ACC112 (cell line): ENCODE results near the gene ITK.

Experiments used
- H2AFZ ChIP-seq: fragments of 200-600 bp; sonication (generic); one replicate; pipeline ENCODE4 v1.6.0; 2017; ENCODE audit warnings: antibody characterized with exemption, low read length; ENCODE audit not compliant: unreplicated experiment
- H3K27ac ChIP-seq: fragments of 200-600 bp; sonication (generic); 2 replicates; pipeline ENCODE4 v1.5.1; 2014; ENCODE audit warnings: low read depth, mild to moderate bottlenecking, antibody characterized with exemption, low read length, moderate library complexity
- H3K27me3 ChIP-seq: fragments of 200-600 bp; sonication (generic); 2 replicates; pipeline ENCODE4 v1.6.1; 2014; ENCODE audit warnings: mild to moderate bottlenecking, antibody characterized with exemption, low read length, moderate library complexity, mixed read lengths; ENCODE audit not compliant: insufficient read depth
- H3K36me3 ChIP-seq: fragments of 200-600 bp; sonication (generic); 2 replicates; pipeline ENCODE4 v1.6.1; 2016; ENCODE audit warnings: mild to moderate bottlenecking, antibody characterized with exemption, low read length, moderate library complexity, mixed read lengths; ENCODE audit not compliant: insufficient read depth
- H3K4me1 ChIP-seq: fragments of 200-600 bp; sonication (generic); one replicate; pipeline ENCODE4 v1.6.1; 2016; ENCODE audit warnings: low read length, mixed read lengths; ENCODE audit not compliant: insufficient read depth, unreplicated experiment, control insufficient read depth
- H3K4me3 ChIP-seq: fragments of 200-600 bp; sonication (generic); 2 replicates; pipeline ENCODE4 v1.5.1; 2014; ENCODE audit warnings: mild to moderate bottlenecking, low read depth, low read length
- H3K79me2 ChIP-seq: fragments of 200-600 bp; sonication (generic); one replicate; pipeline ENCODE4 v1.6.0; 2016; ENCODE audit warnings: low read length; ENCODE audit not compliant: control insufficient read depth, unreplicated experiment, insufficient read depth

The ITK gene

DNA sequence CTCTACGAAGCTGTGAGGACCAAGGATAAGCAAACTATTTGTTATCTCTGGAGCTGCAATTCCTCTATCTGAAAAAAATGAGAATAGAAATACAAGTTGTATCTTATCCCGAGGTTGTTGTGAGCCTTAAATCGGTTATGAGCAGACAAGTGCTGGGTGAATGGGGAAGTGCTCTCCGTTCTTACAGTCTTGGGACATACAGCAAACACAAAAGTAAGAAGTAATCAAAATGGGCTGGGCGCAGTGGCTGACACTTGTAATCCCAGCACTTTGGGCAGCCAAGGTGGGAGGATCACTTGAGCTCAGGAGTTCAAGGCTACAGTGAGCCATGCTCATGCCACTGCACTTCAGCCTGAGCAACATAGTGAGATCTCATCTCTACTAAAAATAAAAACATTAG lies 31.7 kb downstream of the ITK start:
- Histone ChIP-seq H3K4me3 (no peak overlapping the region), H3K4me1 (no peaks in the 10 kb centered on the region), H3K27ac (no peak overlapping the region), H3K27me3 (peaks cover 17% of the 10 kb centered on the region; the same call in 1 of the 2 replicates), H3K79me2 (no peaks in the 10 kb centered on the region), H3K36me3 (no peaks in the 10 kb centered on the region), H2AFZ (no peak overlapping the region)

DNA sequence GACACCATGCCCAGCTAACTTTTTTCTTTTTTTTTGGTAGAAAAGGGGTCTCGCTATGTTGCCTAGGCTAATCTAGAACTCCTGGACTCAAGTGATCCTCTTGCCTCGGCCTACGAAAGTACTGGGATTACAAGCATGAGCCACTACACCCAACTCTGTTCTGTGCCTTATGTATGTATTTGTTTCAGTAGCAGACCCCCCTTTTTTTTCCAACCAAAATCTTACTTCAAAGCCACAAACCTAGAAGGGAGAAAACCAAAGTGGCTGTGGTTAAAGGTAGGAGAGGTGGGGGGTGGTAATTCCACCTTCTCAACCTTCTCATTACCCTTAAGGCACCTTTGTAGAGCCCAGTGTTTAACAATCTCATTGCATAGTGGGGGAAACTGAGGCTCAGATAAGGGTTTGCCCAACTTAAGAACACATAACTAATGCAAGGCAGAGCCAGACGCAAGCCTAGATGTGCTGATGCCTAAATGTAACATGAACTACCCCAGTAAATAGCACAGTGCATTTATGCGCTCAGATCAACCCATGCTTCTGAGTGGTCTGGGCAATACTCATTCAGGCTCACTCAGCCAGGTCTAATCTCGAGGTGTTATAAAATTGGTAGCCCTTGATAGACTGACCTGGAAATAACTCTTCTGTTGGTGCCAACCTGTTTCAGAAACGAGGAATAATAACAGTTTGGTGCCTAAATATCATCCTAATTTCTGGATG lies 33.0 kb downstream of the ITK start:
- Histone ChIP-seq H3K79me2 (no peaks in the 10 kb centered on the region), H3K4me3 (no peak overlapping the region), H3K36me3 (no peaks in the 10 kb centered on the region), H3K27me3 (peaks cover 8% of the 10 kb centered on the region; the same call in 1 of the 2 replicates), H3K27ac (no peak overlapping the region), H2AFZ (no peak overlapping the region), H3K4me1 (no peaks in the 10 kb centered on the region)

DNA sequence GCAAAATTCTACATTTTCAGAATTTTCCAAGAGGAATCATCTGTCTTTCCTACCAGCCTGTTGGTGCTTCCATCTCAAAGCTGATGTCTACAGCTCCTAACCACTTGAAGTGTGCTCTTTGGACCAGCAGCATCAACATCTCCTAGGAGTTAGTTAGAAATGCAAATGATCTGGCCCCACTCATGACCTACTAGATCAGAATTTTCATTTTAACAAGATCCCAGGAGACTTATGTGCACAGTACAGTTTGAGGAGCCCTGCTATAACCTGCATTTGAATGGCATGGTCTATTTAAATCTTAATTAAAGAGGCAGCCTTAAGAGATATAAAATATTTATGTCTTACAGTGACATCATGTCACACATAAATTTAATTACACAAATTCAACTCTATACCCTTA lies 33.8 kb downstream of the ITK start:
- no peak overlapping the region for H3K4me3 ChIP-seq

DNA sequence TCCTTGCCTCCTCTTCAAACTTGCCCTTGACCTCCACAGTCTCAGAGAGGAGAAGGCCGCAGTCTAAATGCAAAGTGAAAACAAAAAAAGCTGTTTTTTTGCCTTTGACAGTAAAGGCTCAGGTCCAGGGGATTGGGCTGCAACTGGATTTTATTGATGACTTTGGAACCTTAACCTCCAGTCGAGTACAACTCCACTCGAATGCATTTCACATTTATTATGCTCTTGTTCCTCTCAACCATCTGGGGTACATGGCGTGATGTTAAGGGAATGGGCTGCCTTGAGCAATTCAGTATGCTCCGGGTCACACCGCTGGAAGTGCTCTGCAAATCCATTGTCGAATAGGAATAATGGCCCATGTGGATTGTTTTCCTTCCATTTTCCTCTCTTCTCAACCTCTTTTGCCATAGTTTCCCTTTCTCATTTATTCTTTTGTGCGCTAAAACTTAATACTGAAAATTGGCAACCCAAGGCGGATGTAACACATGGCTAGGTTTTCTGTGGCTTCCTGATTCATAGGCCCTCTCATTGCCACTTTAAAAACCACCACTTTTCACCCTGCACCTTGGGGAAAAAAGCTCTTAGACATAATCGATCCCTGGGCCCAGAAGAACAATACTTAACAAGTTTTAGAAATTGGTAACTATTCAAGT lies 34.3 kb downstream of the ITK start:
- no peaks in the 10 kb centered on the region for H3K36me3 ChIP-seq
- no peaks in the 10 kb centered on the region for H3K79me2 ChIP-seq
- H2AFZ ChIP-seq, result no peak overlapping the region

More for the DNA sequence above, 33.8 kb downstream of the ITK start:
- H3K4me1 ChIP-seq, result no peaks in the 10 kb centered on the region
- no peaks in the 10 kb centered on the region for H3K79me2 ChIP-seq
- peaks cover 6% of the 10 kb centered on the region; the same call in 1 of the 2 replicates for H3K27me3 ChIP-seq
- H3K27ac ChIP-seq, result no peak overlapping the region
- no peak overlapping the region for H2AFZ ChIP-seq
- no peaks in the 10 kb centered on the region for H3K36me3 ChIP-seq

DNA sequence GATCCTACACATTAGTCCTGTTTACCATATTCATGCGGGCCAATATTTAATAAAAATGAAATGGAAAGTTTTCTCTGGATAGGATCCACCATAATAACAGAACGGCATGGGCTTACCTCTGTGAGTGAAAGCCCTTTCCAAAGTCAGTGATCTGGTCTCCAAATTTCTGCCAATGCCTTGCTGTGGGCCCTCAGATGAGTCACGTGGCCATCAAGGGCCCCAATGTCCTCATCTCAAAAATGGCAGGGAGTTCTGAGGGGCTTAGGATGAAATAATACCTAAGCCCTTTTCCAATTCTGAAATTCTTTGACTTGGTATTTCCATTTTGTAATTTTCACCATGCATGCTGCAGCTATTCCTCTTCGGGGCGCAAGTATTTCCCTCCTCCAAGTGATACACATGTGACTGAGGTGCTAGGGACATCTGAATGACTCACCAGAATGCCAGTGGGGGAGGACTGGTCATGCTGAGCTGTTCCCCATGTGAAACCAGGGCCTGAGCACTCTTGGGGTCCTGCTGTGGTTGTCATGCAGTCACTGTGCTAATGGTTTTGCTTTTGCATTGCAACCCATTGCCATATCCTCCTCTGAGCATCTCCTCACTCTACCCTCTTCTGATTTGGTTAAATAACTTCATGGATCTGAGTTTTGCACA lies 35.0 kb downstream of the ITK start:
- Histone ChIP-seq H3K4me1 (no peaks in the 10 kb centered on the region), H3K4me3 (no peak overlapping the region), H3K27ac (no peak overlapping the region), H3K27me3 (peaks cover 6% of the 10 kb centered on the region; the same call in 1 of the 2 replicates), H2AFZ (no peak overlapping the region), H3K36me3 (no peaks in the 10 kb centered on the region), H3K79me2 (no peaks in the 10 kb centered on the region)

More for the DNA sequence above, 34.3 kb downstream of the ITK start:
- no peaks in the 10 kb centered on the region for H3K4me1 ChIP-seq
- H3K27ac ChIP-seq, result no peak overlapping the region
- H3K27me3 ChIP-seq, result peaks cover 6% of the 10 kb centered on the region; the same call in 1 of the 2 replicates
- no peak overlapping the region for H3K4me3 ChIP-seq

DNA sequence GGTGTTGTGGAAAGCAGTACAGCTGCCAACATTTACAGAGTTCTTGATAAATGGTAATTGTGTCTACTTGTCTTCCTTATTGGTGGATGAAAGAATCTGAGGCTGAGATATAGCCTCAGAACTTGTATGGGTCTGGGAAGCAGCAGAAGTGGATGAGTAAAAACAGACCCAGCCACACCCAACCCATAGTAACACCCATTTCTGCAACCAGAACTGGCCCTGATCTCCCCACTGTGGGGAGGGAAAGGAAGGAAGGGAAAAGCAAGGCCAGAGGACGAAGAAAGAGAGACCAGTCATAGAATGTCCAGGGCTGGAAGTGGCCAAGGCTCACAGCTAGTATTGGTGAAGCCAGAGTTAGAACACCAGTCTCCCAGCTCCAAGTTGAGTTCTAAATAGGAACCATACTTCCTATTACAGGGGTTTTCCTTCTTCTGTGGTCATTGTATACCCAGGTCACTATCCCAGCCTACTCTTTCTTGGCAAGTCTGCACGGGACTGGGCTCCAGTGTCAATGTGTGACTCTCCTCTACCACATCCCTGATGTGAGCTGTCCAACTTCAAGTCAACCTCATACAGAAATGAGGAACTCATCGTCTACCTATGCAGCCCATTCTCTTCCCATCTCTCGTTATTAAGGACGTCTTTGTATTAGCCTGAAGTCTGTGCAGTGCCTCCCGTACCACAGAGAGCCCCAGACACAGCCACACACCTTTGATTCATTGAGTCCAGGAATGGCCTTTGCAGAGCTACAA lies 35.9 kb downstream of the ITK start:
- no peaks in the 10 kb centered on the region for H3K36me3 ChIP-seq
- H3K4me3 ChIP-seq, result no peak overlapping the region
- H3K27me3 ChIP-seq, result peaks cover 6% of the 10 kb centered on the region; the same call in 1 of the 2 replicates
- no peaks in the 10 kb centered on the region for H3K4me1 ChIP-seq
- no peak overlapping the region for H2AFZ ChIP-seq
- H3K27ac ChIP-seq, result no peak overlapping the region
- no peaks in the 10 kb centered on the region for H3K79me2 ChIP-seq

DNA sequence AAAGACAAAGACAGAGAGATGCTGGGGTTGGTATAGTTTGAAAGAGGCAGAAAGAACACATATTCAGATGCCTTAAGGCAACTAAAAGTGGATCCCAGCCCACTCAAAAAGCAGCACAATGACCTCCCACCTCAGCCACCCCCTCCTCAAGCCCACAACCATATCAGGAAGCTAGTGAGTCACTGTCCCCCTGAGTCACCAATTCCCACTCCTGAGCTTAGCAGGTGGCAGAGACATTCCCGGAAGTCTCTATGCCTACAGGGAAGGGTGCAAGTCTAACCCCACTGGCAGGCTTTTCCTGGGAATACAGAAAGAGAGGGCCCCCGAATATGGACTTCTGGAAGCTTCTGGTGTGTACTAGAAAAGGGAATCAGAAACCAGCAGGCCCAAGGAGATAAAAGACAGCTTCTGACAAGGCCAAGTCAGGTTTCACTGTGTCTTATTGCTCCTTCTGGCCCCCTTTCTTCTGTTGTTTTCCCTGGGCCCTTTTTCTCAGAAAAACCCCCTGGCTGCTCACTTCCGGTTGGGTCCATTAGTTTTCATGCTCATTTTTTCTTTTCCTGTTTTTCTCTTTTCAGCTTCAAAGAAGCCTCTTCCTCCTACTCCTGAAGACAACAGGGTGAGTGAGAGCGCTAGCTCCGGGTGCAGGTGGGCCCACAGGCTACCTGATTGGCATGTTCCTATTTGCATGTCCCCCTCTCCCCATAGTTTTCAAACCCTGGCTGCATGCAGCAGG lies 36.8 kb downstream of the ITK start:
- Histone ChIP-seq H3K27ac (no peak overlapping the region), H3K4me3 (no peak overlapping the region), H3K27me3 (peaks cover 7% of the 10 kb centered on the region; the same call in 1 of the 2 replicates), H2AFZ (no peak overlapping the region), H3K36me3 (no peaks in the 10 kb centered on the region), H3K4me1 (no peaks in the 10 kb centered on the region), H3K79me2 (no peaks in the 10 kb centered on the region)

DNA sequence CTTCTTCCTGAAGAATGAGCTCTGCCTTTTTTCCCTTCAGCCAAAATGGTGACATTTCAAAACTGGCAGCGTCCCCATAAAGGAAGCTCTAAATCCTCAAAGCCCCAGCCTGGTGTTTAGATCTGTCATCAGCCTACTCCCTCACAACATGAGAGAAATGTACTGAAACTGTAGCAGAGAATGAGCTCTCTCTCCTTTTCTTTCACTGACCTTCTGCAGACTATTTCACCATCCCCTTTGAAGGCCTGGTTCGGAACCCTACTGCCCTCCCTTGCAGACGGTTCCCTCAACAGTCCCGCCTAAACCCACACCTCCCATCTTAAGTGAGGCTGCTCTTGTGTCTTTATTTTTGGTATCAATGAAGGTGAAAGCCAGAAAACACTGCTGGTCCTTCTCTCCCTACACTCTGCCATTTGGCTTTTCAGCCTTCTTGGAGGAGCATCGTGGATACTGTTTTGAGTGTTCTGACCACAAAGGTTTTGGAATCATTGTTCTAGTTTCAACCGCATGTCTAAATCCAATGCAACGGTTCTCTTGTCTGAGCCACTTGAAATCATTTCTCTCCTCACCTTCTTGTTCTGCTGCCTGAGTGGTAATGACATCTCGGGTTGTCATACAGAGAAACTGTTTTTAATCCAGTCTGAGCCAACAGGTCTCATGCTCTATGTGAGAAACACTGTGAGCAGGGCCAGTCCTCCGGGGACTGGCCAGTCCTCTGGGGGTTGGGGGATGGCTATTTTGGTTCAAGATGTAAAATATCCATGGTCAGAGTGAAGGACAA lies 39.0 kb downstream of the ITK start:
- H3K36me3 ChIP-seq, result no peaks in the 10 kb centered on the region
- H2AFZ ChIP-seq, result no peak overlapping the region
- H3K79me2 ChIP-seq, result no peaks in the 10 kb centered on the region
- H3K4me3 ChIP-seq, result no peak overlapping the region
- H3K27ac ChIP-seq, result no peak overlapping the region
- no peaks in the 10 kb centered on the region for H3K4me1 ChIP-seq
- H3K27me3 ChIP-seq, result peaks cover 13% of the 10 kb centered on the region; the same call in 1 of the 2 replicates

DNA sequence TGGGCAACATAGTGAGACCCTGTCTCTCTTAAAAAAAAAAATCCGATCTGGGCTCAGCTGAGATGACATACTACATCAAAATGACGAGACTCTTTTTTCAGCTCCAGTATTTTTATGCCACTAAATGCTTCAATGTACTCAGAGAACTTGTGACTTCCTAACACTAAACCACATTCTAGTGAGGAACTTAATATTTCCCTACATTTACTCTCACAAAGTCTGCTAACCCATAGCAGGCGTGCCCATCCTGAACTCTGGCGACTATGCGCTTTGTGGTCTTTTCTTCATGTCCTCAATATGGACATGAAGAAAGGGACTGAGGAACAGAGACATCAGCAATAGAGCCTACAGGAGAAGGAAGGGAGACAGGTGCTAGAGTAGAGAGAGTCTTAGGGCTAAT lies 41.3 kb downstream of the ITK start:
- no peaks in the 10 kb centered on the region for H3K36me3 ChIP-seq
- no peak overlapping the region for H2AFZ ChIP-seq
- H3K27me3 ChIP-seq, result peaks cover 13% of the 10 kb centered on the region; the same call in 1 of the 2 replicates
- no peaks in the 10 kb centered on the region for H3K4me1 ChIP-seq
- H3K27ac ChIP-seq, result no peak overlapping the region
- H3K4me3 ChIP-seq, result no peak overlapping the region
- no peaks in the 10 kb centered on the region for H3K79me2 ChIP-seq
